Measurements from ENCODE around the gene DMD. TPM values are rescaled to one million over a fixed set of nuclear protein-coding genes. Genes with fewer than 3 reads are reported as not detected.
"Not testable (repeated sequence)": the region's sequence is repeated elsewhere in the genome, so short reads cannot be mapped to it uniquely, and the experiment has no call there.

Gene DMD
- 7.4 TPM for polyA plus RNA-seq (2013, experiment 1 of 2; ENCODE audit: insufficient read length)
- 9.6 TPM for polyA plus RNA-seq (2013, experiment 2 of 2; ENCODE audit: insufficient read length)

DNA sequence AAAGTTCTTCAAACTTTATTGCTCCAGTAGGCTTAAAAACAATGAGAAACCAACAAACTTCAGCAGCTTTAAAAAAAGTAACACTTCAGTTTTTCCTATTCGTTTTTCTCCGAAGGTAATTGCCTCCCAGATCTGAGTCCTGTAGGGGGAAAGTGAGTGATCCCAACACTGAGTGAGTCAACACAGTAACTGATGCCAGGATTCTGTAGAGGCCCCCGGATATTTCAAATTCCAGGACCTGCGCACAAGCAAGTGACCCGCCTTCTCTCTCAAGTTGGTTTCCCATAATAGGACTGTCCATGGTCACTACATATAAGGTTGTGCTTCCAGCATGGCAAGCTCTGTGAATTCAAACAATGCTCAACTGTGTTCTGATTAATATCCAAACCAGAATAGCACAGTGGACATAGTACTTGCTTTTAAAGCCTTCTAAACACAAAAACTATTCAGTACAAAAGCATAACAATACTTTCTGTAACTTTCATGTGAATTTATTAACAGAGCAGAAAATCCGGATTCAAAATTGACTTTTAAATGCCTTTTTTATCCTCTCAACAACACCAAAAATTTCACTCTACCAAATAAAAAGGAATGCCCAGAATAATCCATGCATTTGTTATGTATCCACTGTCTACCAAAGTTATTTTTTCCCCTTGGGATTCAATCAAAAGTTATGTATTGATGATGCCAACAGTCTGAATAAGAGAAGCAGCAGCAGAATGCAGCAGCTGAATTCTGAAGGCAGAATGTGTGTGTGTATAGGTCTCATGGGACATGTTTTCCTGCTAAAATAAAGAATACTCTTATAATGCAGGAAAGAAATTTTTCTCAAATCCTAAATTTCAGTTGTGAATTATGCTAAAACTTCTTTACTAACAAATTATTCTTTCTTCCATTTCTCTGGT, at the start of gene DMD:
Gene DMD, minus strand, starts transcription at position 194 of the 905 bp plus-strand sequence. CDS start 237 bp downstream, outside the sequence.
- DNase-seq = peak; percentile 82

DNA sequence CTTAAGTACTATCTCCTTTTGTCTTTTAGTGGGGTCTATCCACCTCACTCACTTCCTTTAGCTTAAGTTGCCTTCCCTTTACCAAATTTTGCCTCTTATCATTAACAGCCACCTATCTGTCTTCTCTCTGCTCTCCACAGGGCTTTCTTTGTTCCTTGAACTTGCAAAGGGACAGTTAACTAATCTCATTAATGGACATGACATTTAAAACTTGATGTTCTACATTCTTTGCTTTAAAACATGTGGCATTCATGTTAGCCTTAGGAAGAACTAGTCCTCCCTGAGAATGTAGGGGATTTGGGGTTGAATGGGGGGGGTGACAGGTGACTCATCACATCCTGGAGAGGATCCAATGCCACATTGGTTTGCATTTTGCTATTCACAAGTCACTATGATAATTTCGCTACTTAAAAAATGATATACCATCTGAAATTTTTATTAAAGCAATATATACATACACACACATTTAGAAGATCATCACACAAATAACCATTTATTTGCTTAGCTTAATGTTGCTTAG, 41.0 kb upstream of the DMD start:
- no peak for DNase-seq

DNA sequence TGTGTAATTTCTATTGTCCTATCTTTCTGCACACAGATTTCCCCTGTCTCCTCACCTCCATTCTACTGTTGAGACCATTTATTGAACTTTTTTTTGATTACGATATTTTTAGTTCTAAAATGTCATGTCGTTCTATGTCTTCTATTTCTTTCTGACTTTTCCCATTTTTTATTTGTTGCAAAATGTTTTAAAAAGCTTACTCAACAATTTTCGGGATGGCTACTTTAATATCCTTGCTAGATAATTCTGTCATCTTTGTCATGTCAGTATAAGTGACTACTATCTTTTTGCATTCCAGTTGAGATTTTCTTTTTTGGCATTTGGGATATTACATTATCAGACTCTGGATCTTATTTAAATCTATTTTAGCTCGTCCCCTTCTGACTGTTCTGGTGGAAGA, 7.5 kb upstream of the DMD start:
- no peak for DNase-seq

DNA sequence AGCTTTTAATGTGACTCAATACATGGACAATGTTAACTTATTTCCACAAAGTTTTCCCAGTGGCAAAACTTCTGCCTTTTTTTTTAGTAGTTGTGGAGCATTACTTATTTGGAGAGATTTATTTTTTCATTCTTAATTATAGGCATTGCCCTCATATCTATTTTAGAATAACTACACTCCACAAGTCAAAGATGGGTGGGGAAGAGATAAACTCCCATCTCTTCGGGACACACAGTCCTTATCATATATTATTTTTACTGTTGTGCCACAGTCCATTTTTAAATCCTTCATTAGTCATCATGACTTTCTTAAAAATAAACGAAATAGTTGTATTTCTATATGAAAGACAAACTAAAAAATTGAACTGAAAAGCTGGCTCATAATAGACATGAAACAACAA, 1.2 kb downstream of the DMD start:
- no peak for DNase-seq

DNA sequence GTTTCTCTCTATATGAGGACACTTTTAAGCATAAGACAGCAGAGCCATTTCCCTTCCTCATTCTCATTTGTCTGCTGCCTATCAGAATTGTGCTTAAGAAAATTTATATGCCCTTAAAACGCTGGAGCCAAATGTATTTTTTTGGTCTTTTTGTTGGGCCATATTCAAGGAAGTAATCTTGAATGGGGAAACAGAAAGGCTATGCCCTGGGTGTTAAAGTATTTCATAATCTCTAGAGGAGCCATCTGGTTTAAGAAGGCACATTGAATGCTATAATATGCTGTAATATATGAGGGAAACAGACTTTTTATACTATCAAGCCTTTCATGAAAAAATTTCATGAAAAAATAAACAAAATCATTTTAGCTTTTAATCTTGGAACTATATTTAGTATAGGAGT, 4.3 kb downstream of the DMD start:
- DNase-seq = no peak

DNA sequence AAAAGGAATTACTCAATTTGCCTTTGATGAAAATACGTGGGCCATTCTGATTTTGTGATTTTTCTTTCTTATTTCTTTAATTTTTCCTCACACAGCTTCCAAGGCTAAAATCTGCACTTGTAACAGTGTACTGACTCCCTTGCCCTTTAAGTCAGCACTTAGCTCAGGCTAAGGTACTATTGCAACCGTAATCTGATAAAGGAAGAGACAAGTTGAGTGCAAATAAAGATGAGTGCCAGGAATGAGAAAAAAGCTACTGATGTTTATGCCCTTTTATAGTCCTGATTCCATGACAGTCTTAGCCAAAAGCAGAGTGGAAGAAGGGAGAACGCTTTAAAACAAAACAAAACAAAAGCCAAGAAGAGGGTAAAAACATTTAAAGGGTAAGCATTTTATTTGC, 6.0 kb downstream of the DMD start:
- DNase-seq = no peak

DNA sequence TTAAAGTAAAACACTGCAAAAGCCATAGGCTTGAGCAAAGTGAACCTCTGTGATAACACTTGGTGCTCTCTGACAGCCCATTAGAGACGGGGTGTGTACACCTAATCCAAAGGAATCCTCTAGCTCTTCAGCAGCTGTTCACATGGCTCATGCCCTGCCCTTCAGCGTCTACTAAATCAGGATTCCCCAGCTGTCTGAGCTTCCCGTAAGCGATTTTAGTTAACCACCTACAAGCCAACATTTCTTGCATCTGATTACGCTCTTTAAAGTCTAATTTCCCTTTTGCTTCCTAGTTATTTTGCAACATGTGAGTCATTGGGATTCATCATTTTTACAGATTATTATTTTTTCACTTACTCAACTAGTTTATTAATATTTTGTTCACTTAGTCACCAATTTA, 6.5 kb downstream of the DMD start:
- DNase-seq = no peak

DNA sequence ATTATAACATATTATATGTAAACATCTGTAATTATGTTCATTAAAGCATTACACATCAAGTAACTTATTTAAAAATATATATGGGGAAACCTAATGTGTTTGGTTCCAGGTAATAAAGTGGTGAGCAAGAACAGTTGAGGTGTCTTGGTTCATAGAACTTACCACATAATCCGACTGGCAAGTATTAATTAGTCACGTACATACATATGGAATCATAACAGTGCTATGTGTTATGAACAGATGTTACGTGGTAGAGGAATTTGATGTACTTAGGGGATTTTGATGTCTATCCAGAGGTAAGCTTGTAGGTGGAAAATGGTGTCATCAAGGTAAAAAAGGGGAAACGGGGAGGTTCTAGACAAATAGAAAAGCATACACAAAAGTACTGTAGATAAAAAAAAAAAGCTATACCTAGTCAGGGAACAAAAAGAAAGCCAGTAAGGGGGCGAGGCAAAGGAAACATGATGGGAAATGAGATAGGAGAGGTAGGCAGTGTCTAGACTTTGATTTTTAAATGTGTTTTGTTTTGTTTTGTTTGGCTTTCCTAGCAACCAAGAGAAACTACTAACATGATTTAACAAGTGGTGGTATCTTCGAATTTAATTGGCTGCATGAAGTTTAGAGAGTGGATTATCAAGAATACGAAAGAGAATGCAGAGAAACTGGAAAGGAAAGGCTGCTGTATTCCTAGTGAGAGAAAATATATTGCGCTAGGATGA, 12.6 kb downstream of the DMD start:
- no peak for DNase-seq

DNA sequence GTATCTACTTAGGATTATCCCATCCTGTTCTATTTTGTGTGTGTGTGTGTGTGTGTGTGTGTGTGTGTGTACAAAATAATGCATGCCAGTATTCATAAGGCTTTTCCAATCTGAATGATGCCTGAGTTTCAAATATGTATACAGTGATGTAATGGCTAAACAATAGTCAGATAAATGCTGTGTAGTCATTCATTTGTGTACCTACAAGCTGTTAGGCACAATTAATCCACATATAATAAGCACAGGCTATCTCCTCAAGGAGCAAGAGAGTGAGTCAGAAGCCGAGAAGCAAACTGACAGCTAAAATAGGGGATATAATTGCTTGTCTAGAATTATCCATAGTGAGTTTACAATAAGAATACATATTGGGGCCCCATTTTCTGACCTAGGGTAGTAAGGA, 15.7 kb downstream of the DMD start:
- no peak for DNase-seq

DNA sequence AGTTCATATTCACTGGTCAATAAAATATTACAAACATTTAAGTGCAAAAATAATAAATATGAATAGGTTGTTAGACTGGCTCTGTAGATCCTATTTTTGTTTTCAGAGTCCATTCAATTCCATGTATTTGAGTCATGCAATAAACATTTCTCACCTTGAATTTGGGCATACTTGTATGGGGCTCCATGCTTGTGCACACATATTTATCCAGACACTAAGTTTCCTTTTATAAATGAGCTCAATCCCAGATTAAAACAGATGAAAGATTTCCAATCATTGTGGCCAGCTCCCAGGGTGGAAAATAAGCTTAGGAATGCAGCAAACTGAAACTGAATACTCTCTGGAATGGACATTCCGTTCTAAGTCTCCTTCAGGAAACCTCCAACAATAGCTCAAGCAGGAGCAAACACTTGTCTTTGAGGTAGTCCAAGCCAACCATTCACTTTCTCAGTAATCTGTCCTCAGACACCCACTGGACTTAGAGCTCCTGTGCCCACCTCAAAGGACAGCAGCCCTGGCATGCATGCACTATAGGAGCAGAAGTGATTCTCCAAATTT, 16.4 kb downstream of the DMD start:
- DNase-seq = peak; percentile 17

DNA sequence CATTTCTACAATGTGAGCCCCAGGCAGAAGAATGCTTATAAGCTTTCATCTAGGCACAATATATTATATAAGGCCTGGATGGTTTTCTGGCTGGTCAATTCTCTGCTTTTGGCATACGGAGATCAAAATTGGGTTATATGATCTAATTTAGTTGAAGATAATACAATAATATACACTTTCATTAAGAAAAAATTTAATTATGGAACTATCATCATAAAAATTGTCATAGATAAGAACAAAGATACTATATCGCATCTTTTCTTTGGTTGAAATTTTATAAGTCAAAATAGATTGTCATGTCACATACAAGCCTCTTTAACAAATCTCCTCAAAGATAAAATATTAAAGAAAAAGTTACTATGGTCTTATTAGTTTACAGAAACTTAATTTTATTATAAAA, 17.1 kb downstream of the DMD start:
- no peak for DNase-seq

DNA sequence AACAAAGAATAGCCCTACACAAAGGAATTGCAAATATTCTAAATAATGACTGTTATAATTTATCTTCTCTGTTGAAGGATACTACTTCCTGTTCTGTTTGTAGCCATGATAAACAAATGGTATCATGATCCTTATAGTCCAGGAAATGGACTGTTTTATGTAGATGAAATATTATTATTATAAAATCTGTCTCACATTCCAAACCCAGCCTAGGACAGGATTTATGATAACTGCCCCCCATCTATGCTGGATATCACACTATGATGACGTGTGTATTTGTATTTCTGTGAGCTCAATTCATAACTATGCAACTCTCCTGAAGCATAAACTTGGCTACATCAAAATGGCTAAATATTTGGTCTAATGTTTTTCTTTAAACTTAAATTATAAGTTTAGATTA, 21.3 kb downstream of the DMD start:
- DNase-seq = peak; percentile 38

DNA sequence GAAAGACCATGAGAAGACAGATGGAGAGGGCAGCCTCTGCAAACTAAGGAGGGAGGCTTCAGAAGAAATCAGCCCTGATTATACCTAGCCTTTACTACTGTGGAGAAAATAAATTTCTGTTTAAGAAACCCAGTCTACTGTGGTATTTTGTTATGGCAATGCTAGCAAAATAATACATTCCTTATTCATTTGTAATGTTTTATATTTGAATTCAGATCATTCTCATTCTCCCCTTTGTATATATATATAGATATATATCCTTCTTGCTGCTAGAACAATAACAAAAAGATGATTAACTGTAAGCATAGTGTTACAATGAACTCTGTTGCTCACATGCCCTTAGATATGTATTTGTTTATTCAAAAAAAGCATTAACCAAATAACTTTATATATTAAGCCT, 22.5 kb downstream of the DMD start:
- peak; percentile 9 for DNase-seq

DNA sequence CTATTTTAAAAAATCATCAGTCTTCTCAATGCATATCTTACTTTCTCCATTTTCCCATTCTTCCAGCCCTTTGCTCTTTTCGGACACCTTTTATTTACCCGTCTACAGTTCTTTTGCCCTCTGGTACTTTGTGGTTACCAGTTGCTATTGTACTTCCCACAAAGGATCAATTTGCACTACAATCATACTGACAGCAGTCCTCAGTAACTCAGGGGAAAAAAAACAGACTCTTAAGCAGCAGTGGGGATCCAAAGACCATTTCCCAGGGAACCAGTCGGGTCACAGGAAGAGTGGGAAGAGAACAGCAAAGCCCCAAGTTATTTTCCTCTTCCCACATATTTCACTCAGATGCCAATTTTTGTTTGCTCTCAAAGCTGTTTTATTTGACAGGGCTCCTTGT, 23.1 kb downstream of the DMD start:
- DNase-seq = no peak

DNA sequence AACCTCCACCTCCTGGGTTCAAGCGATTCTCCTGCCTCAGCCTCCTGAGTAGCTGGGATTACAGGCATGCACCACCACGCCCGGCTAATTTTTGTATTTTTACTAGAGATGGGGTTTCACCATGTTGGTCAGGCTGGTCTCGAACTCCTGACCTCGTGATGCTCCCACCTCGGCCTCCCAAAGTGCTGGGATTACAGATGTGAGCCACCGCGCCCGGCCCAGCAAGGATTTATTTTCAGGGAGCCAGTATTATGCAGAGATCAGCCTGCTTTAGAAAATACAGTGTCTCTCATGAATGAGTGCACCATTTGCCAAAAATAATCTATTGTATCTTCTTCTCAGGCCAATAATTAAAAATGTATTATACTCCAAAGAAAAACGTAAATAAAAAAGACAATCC, 26.5 kb downstream of the DMD start:
- not testable (repeated sequence) for DNase-seq

DNA sequence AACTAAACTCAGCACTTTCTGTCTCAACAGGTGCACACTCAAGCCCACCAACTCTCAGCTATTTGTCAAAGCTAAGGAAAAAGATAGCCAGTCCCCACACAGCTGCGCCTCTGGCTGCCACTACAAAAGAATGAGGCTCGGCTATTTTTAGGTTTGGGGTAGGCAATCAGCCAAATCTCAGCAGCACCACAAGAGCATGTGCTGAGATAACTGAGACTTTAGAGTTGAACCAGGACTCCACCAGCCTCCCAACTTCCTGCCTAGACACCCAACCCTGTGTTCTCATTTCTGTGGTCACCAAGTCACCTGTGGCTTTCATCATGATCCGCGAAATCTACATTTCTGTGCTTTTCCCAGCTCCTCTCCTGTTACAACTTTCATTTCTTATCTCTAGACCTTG, 28.0 kb downstream of the DMD start:
- DNase-seq = peak; percentile 38

DNA sequence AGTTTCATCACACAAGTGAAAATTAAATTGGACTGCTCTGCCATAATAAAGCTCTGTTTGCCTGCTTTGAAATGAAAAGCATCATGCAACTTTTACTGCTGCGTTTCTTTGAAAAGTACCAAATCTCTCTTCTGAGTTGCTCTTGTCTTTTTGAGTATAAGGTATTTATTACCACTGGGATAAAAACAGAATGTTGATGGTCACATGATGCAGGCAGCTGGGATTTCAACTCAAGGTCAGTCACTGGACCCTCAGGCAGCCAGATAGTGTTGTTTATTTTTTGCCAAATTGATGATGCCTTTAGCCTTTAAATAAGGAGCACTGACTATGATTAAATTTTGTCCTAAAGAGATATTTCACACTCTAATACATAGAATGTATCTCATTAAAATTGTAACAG, 32.7 kb downstream of the DMD start:
- DNase-seq = no peak

DNA sequence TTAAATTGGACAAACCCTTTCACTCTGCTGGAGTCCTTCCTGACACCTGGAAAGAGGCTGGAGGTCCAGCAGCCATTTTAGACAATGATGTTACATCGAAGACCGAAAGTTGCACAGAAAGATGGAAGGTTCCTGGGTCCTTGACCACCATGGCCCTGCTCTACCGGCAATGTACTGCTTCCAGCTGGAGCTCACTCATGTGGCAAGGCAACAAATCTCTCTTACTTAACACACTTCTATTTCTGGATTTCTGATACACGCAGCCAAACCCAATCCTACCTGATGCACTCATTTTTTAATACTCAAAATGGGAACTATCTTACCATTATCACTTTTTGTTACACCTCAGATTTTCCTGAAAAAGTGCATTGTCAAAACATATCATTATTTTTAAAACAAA, 33.1 kb downstream of the DMD start:
- no peak for DNase-seq

DNA sequence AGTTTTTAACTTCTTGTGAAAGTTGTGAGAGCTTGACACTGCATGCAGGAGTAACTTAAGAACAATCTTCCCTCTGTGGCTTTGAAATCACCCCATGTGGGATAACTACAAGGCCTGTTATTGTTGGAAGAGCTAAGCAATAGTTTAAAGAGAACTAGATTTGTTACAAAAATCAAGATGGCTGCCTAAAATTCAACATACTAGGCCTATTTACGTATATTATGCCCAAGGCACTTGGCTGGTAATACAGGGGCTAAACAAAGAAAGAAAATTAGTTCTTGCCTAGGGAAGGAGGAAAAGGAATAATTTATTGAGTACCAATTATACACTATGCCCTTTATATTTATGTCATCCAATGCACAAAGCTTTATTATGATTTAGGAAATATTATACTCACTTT, 36.1 kb downstream of the DMD start:
- DNase-seq = no peak

DNA sequence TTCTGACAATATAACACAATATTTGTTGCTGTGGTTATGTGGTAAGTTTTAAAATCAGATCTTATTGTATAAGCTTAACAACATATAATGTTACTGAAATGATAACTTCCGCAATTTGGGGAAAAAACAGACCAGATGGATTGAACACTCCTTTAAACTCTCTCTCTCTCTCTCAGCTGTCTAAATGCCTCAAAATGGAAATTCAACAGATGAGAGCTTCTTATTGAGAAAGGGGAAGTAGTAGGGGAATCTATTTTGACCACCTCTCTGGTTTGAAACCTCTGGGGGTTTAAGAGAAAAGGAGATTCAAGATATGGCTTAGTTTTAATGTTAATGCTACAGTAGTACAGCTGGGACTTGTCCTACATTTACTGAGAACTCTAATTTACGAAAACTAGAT, 40.3 kb downstream of the DMD start:
- no peak for DNase-seq

DNA sequence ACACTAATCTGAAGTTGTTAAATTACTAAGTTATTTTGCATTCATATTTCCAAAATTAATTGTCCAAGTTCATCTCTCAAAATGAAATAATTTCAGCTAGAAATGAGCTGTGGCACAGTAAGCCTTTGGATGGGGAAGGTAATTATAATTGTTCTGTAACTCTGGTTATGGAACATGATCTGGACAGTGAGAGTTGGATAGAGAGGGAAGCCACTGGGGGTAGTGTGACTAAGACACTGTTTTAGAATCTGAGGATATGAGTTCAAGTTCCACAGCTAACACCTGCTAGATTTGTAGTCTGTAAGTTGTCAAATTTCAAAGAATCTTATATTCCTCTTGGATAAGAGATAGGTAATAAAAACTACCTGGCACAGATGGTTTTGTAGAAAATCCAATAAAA, 49.5 kb downstream of the DMD start:
- no peak for DNase-seq

DNA sequence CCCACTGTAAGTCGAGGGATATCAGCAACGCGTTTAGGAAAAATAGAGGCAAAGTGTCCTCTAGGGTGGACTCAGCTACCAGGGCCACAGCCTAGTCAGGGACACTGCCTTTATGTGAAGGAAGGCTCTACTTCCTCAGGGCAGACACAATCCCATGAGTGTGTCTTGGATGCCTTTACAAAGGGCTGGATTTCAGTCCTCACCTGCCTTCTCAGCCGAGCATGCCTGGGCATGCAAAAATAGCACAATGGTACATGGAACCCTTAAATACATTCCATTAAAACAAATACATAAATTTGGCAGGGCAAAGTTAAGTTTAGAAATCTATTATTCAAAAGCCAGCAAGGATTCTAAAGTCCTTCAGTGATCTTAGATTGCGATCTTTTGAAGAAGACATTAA, 51.1 kb downstream of the DMD start:
- no peak for DNase-seq

DNA sequence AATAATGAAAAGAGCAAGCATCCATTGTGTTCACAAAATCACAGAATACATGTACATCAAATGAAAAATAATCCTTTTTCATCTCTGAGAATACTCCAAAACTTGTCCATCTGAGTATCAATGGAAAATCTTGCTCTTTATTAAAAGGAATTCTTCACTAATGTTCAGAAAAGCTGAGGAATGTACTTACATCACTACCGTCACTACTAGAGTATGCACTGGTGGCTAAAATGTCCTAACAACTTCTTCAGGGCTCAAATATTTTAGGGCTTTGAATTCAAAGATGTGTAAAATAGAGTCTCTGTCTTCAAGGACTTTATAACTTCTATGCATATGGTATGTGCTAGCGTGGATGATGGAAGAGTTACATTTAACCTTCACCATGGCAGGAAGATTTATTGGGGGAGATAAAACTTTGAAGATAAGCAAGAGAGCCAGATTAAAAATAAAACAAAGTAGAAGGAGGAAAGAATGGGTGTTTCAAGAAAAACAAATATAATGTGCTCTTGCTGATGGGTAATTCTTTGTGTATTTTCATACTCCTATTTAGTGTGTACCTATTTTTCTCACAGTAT, 55.1 kb downstream of the DMD start:
- peak; percentile 8 for DNase-seq
